PC-3 (cell line): Measurements from ENCODE around the gene ADAMTS9. TPM values are rescaled to one million over a fixed set of nuclear protein-coding genes. Genes with fewer than 3 reads are reported as not detected.

Experiments
- ATAC-seq: fragments of 200-7000 bp; cut with Tn5 transposase; 2 replicates; pipeline ENCODE4 v1.9.1; 2020; ENCODE audit warnings: mild to moderate bottlenecking, moderate library complexity
- BruUV-seq: library from RNA; stranded (reverse); fragments of 400-500 nt; replicated peaks from 2 replicates; lab custom pipeline; 2021; lab: Mats Ljungman, UMichigan
- CTCF ChIA-PET: fragments of 300-600 bp; sonication (Branson Sonifier 250); formaldehyde crosslinking; loops from one replicate; lab custom pipeline; 2022; ENCODE audit warnings: antibody characterized with exemption; lab: Charles Lee
- POLR2A ChIA-PET: fragments of 300-600 bp; sonication (Branson Sonifier 250); formaldehyde crosslinking; loops from one replicate; lab custom pipeline; 2022; ENCODE audit warnings: antibody characterized with exemption; ENCODE audit not compliant: unreplicated experiment; lab: Charles Lee
- DNase-seq: peaks from one replicate; pipeline ENCODE4 v3.0.0-alpha.2; 2015
- H2AFZ ChIP-seq: fragments of 300-600 bp; sonication (generic); 2 replicates; pipeline ENCODE4 v1.6.0; 2016; ENCODE audit warnings: antibody characterized with exemption, low read length
- H3F3A ChIP-seq: fragments of 300-600 bp; sonication (generic); one replicate; pipeline ENCODE4 v1.6.0; 2017; ENCODE audit warnings: antibody characterized with exemption, low read length, control low read depth, mild to moderate bottlenecking; ENCODE audit not compliant: unreplicated experiment
- H3K27ac ChIP-seq: fragments of 300-600 bp; sonication (generic); 2 replicates; pipeline ENCODE4 v1.5.1; 2016; ENCODE audit warnings: mild to moderate bottlenecking, low read length
- H3K27me3 ChIP-seq: fragments of 300-600 bp; sonication (generic); 2 replicates; pipeline ENCODE4 v1.6.1; 2016; ENCODE audit warnings: low read length, mixed read lengths
- H3K36me3 ChIP-seq: fragments of 300-600 bp; sonication (generic); 2 replicates; pipeline ENCODE4 v1.6.1; 2016; ENCODE audit warnings: low read depth, mixed run types, low read length, mixed read lengths
- H3K4me1 ChIP-seq: fragments of 300-600 bp; sonication (generic); 2 replicates; pipeline ENCODE4 v1.5.1; 2016; ENCODE audit warnings: low read length; ENCODE audit not compliant: insufficient read depth
- H3K4me2 ChIP-seq: fragments of 300-600 bp; sonication (generic); 2 replicates; pipeline ENCODE4 v1.6.0; 2016; ENCODE audit warnings: low read length
- H3K4me3 ChIP-seq: fragments of 300-600 bp; sonication (generic); 2 replicates; pipeline ENCODE4 v1.5.1; 2016; ENCODE audit warnings: mild to moderate bottlenecking, low read length, mixed read lengths
- H3K79me2 ChIP-seq: fragments of 300-600 bp; sonication (generic); 2 replicates; pipeline ENCODE4 v1.6.1; 2017; ENCODE audit warnings: low read length, mixed read lengths
- H3K9ac ChIP-seq: fragments of 300-600 bp; sonication (generic); 2 replicates; pipeline ENCODE4 v1.6.0; 2016; ENCODE audit warnings: mild to moderate bottlenecking, low read length
- H3K9me2 ChIP-seq: fragments of 300-600 bp; sonication (generic); replicated peaks from 2 replicates; pipeline ENCODE4 v1.6.1; 2016; ENCODE audit warnings: mixed run types, low read length, mixed read lengths
- H3K9me3 ChIP-seq: fragments of 300-600 bp; sonication (generic); 2 replicates; pipeline ENCODE4 v1.6.1; 2016; ENCODE audit warnings: low read length, mixed read lengths
- H4K20me1 ChIP-seq: fragments of 300-600 bp; sonication (generic); 2 replicates; pipeline ENCODE4 v1.6.1; 2016; ENCODE audit warnings: low read length, mixed read lengths
- EZH2 ChIP-seq: fragments of 300-600 bp; sonication (generic); IDR thresholded peaks from one replicate; pipeline ENCODE4 v1.6.1; 2017; ENCODE audit warnings: antibody characterized with exemption, mild to moderate bottlenecking, low read length; ENCODE audit not compliant: unreplicated experiment
- EZH2phosphoT487 ChIP-seq: fragments of 300-600 bp; sonication (generic); IDR thresholded peaks from 2 replicates; pipeline ENCODE4 v1.6.1; 2018; ENCODE audit warnings: mild to moderate bottlenecking, antibody characterized with exemption, low read length, borderline replicate concordance
- intact Hi-C: fragments of 100-400 bp; cut with micrococcal nuclease; formaldehyde crosslinking; loops from 2 replicates; pipeline ENCODE4 v1.9.0; 2023
- total RNA-seq: library from RNA; depleted of rRNA; stranded (reverse); fragments of >200 nt; gene quantifications from 2 replicates; pipeline ENCODE4 v1.2.3, GENCODE V29; 2014
- TF ChIP-seq, protein P1 (sequence below): fragments of 300-600 bp; sonication (generic); conservative IDR thresholded peaks from 2 replicates; pipeline ENCODE4 v1.5.1; 2017; ENCODE audit warnings: antibody characterized with exemption, low read depth, mild to moderate bottlenecking, low read length

The ADAMTS9 gene
- total RNA-seq, 1 experiment from 2014 or later = 0.55 TPM

- intact Hi-C loops = no loop called here
- H2AFZ ChIP-seq = no peak overlapping the region
- DNase-seq (no peak), ATAC-seq (no peak)
- no peak for TF ChIP-seq EZH2phosphoT487
- no peak for TF ChIP-seq EZH2
- TF ChIP-seq, protein P1, sequence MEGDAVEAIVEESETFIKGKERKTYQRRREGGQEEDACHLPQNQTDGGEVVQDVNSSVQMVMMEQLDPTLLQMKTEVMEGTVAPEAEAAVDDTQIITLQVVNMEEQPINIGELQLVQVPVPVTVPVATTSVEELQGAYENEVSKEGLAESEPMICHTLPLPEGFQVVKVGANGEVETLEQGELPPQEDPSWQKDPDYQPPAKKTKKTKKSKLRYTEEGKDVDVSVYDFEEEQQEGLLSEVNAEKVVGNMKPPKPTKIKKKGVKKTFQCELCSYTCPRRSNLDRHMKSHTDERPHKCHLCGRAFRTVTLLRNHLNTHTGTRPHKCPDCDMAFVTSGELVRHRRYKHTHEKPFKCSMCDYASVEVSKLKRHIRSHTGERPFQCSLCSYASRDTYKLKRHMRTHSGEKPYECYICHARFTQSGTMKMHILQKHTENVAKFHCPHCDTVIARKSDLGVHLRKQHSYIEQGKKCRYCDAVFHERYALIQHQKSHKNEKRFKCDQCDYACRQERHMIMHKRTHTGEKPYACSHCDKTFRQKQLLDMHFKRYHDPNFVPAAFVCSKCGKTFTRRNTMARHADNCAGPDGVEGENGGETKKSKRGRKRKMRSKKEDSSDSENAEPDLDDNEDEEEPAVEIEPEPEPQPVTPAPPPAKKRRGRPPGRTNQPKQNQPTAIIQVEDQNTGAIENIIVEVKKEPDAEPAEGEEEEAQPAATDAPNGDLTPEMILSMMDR = no peak
- H3F3A ChIP-seq = no peaks in the 10 kb centered on the region
- POLR2A ChIA-PET = no interaction called here
- CTCF ChIA-PET = no interaction called here
- H4K20me1 ChIP-seq = no peaks in the 10 kb centered on the region
- H3K27ac ChIP-seq = no peak overlapping the region
- no peaks in the 10 kb centered on the region for H3K9me3 ChIP-seq
- H3K9ac ChIP-seq = no peak overlapping the region
- H3K9me2 ChIP-seq = no peaks in the 10 kb centered on the region
- no peaks in the 10 kb centered on the region for H3K79me2 ChIP-seq
- H3K4me2 ChIP-seq = no peak overlapping the region
- H3K27me3 ChIP-seq = no peaks in the 10 kb centered on the region
- H3K4me1 ChIP-seq = no peaks in the 10 kb centered on the region
- no peaks in the 10 kb centered on the region for H3K36me3 ChIP-seq
- BruUV-seq = no TSS peak
- no peak overlapping the region for H3K4me3 ChIP-seq
Measured at GRCh38 chr3:64634417-64634816, 53.4 kb downstream of the ADAMTS9 start.

GRCh38 chr3:64631951-64632350 lies 55.8 kb downstream of the ADAMTS9 start:
- TF ChIP-seq EZH2phosphoT487 (no peak), EZH2 (no peak)
- H3K9me3 ChIP-seq = no peaks in the 10 kb centered on the region
- DNase-seq (no peak), ATAC-seq (no peak)
- H3K4me1 ChIP-seq = no peaks in the 10 kb centered on the region
- H3K4me2 ChIP-seq = no peak overlapping the region
- no peaks in the 10 kb centered on the region for H3K27me3 ChIP-seq
- ChIA-PET CTCF (no interaction called here), POLR2A (no interaction called here)
- no TSS peak for BruUV-seq
- no peaks in the 10 kb centered on the region for H3K79me2 ChIP-seq
- H3K4me3 ChIP-seq = no peak overlapping the region
- intact Hi-C loops = no loop called here
- no peak overlapping the region for H2AFZ ChIP-seq
- H3K36me3 ChIP-seq = no peaks in the 10 kb centered on the region
- H3F3A ChIP-seq = no peaks in the 10 kb centered on the region
- no peaks in the 10 kb centered on the region for H3K9me2 ChIP-seq
- no peak overlapping the region for H3K27ac ChIP-seq
- no peak overlapping the region for H3K9ac ChIP-seq
- no peaks in the 10 kb centered on the region for H4K20me1 ChIP-seq

DNA sequence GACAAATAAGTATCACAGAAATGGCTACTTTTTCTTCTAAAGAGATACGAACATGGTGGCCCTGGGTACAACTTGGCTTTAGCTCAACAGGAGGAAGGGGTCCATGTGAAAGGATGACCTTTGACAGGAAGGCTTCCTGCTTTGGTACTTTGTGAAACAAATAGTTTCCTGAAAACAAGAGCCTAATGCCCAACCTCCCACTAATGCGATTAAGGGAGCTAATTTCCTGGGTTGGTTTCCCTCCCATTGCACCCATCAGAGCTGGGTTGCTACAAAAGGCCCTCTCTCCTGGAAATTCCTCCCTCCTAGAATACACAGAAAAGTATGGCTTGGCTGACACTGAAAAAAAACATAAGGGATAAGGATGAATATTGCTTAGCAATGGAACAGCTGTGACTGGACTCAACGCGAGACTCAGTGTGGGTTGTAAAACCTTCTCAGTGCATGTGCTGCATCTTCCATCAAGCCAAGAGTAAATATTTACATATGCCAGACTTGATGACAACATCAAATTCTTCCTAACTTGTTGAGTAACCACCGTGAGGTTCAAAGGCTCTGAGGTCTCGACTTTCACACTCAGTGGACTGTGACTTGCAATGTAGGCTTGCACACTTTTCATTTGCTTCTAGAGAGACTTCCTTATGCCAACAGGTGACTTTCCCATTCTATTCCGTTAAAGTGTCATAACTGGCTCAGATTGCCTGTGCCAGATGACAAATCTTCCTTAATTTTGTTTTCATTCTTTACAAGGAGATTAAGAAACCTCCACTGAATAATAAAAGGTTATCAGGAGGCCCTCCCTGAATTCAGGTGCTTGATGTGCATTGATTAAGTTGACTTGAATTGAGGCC lies 60.1 kb downstream of the ADAMTS9 start:
- H3K9me3 ChIP-seq = no peaks in the 10 kb centered on the region
- H3F3A ChIP-seq = no peaks in the 10 kb centered on the region
- ChIA-PET CTCF (no interaction called here), POLR2A (no interaction called here)
- H3K36me3 ChIP-seq = no peaks in the 10 kb centered on the region
- H3K4me3 ChIP-seq = no peak overlapping the region
- ATAC-seq = no peak
- H3K27me3 ChIP-seq = no peaks in the 10 kb centered on the region
- H4K20me1 ChIP-seq = no peaks in the 10 kb centered on the region
- intact Hi-C loops = no loop called here
- no peak overlapping the region for H2AFZ ChIP-seq
- BruUV-seq = no TSS peak
- H3K79me2 ChIP-seq = no peaks in the 10 kb centered on the region
- TF ChIP-seq, protein P1 = no peak
- no peak for TF ChIP-seq EZH2
- no peak for TF ChIP-seq EZH2phosphoT487
- no peaks in the 10 kb centered on the region for H3K9me2 ChIP-seq
- DNase-seq = no peak
- no peak overlapping the region for H3K27ac ChIP-seq
- H3K4me2 ChIP-seq = no peak overlapping the region
- H3K9ac ChIP-seq = no peak overlapping the region
- no peaks in the 10 kb centered on the region for H3K4me1 ChIP-seq
